Measurements from ENCODE around the gene DGKG. TPM values are rescaled to one million over a fixed set of nuclear protein-coding genes. Genes with fewer than 3 reads are reported as not detected.

Gene DGKG
- polyA plus RNA-seq, 2 of the 4 experiments (the other 2 are of a cell fraction), result 11.5 to 13.3 TPM

DNA sequence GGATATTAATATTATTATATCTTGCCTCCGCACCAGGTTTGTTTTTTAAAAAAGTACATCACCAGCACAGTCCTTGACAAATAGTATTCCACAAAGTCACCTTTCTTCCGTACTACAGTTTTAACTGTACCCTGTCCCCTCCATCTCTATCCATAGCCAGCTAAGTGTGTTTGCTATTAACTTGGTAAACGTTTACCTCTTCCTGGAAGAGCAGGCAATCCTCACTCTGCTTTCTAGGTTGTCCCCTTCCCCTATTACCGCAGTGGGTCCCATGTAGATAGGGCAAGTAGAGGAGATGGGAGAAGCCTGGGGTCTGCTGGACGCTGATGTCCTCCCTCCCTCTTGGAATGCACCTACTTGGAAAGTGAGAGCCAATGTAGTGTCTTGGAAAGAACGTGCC, 169.2 kb downstream of the DGKG start:
- Histone ChIP-seq H3K4me1 (no peaks in the 10 kb centered on the region), H3K27ac (no peak overlapping the region), H3K4me3 (no peak overlapping the region), H3K9me3 (no peaks in the 10 kb centered on the region), H3K4me2 (no peak overlapping the region)
- ChIA-PET POLR2A (no interaction called here), CTCF (no interaction called here)
- DNase-seq (ENCODE audit: low read depth in 1 of 2, low spot score in 1 of 2) (no peak), ATAC-seq (no peak), FAIRE-seq (no peak)
- no peak for TF ChIP-seq POLR2AphosphoS2 (conservative IDR thresholded peaks at IDR 0.05; ENCODE audit: low read length)
- no peak for TF ChIP-seq NFE2L2 (conservative IDR thresholded peaks at IDR 0.05; ENCODE audit: low read length)
- no peak for TF ChIP-seq HOXA7 (CRISPR knock-in tag; IDR thresholded peaks at IDR 0.05)
- no peak for TF ChIP-seq KDM1A (IDR thresholded peaks at IDR 0.05; ENCODE audit: low read depth)
- no peak for TF ChIP-seq HOXB13 (CRISPR knock-in tag; IDR thresholded peaks at IDR 0.05; ENCODE audit: low read depth)
- TF ChIP-seq, protein P1, sequence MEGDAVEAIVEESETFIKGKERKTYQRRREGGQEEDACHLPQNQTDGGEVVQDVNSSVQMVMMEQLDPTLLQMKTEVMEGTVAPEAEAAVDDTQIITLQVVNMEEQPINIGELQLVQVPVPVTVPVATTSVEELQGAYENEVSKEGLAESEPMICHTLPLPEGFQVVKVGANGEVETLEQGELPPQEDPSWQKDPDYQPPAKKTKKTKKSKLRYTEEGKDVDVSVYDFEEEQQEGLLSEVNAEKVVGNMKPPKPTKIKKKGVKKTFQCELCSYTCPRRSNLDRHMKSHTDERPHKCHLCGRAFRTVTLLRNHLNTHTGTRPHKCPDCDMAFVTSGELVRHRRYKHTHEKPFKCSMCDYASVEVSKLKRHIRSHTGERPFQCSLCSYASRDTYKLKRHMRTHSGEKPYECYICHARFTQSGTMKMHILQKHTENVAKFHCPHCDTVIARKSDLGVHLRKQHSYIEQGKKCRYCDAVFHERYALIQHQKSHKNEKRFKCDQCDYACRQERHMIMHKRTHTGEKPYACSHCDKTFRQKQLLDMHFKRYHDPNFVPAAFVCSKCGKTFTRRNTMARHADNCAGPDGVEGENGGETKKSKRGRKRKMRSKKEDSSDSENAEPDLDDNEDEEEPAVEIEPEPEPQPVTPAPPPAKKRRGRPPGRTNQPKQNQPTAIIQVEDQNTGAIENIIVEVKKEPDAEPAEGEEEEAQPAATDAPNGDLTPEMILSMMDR (IDR thresholded peaks at IDR 0.05), result no peak
- TF ChIP-seq BHLHE40 (IDR thresholded peaks at IDR 0.05; ENCODE audit: low read depth, low read length), result no peak
- TF ChIP-seq EHF (CRISPR knock-in tag; IDR thresholded peaks at IDR 0.05), result no peak
- TF ChIP-seq, protein P2, sequence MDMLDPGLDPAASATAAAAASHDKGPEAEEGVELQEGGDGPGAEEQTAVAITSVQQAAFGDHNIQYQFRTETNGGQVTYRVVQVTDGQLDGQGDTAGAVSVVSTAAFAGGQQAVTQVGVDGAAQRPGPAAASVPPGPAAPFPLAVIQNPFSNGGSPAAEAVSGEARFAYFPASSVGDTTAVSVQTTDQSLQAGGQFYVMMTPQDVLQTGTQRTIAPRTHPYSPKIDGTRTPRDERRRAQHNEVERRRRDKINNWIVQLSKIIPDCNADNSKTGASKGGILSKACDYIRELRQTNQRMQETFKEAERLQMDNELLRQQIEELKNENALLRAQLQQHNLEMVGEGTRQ (IDR thresholded peaks at IDR 0.05), result no peak
- no peak for TF ChIP-seq RNF2 (IDR thresholded peaks at IDR 0.05; ENCODE audit: borderline replicate concordance, low read depth)
- no peak for TF ChIP-seq EHMT2 (IDR thresholded peaks at IDR 0.05; ENCODE audit: low read depth)
- no peak for TF ChIP-seq RAD21 (conservative IDR thresholded peaks at IDR 0.05 in 1 of 2, IDR thresholded peaks at IDR 0.05 in 1 of 2)
- TF ChIP-seq FOSB (CRISPR knock-in tag; IDR thresholded peaks at IDR 0.05), result no peak
- no peak for TF ChIP-seq ZFP36 (IDR thresholded peaks at IDR 0.05; ENCODE audit: borderline replicate concordance, partially characterized antibody)
- no peak for TF ChIP-seq HOXB5 (CRISPR knock-in tag; IDR thresholded peaks at IDR 0.05)
- no peak for TF ChIP-seq CBX8 (IDR thresholded peaks at IDR 0.05)
- no peak for TF ChIP-seq PHF8 (IDR thresholded peaks at IDR 0.05; ENCODE audit: borderline replicate concordance, low read depth)
- TF ChIP-seq RARB (CRISPR knock-in tag; IDR thresholded peaks at IDR 0.05), result no peak
- no peak for TF ChIP-seq TFCP2L1 (CRISPR knock-in tag; IDR thresholded peaks at IDR 0.05)
- WGBS (ENCODE audit: missing lambda C conversion rate), result 93% methylated on average over 6 of the region's 6 CpGs

DNA sequence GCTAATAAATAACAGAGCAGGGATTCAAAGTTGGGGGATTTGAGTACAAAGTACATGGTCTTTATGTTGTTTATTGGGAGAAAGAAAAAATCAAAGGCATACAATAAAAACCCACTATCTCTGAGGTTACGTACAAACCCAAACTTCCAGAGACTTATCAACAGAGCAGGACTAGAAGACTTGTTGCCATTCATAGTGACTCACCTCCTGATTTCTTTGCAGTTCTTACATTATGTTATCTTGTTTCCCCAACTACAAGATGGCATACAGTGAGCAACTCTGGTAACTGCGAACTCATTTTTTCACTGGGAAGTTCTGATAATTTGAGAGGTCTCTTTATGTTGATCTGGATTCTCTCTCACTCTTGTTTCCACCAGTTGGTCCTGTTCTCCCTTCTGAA, 172.5 kb downstream of the DGKG start:
- Histone ChIP-seq H3K27ac (no peak overlapping the region), H3K4me3 (no peak overlapping the region), H3K4me1 (no peaks in the 10 kb centered on the region), H3K9me3 (no peaks in the 10 kb centered on the region), H3K4me2 (no peak overlapping the region)
- ChIA-PET POLR2A (no interaction called here), CTCF (no interaction called here)
- WGBS (ENCODE audit: missing lambda C conversion rate), result 87% methylated on average over 2 of the region's 2 CpGs
- TF ChIP-seq TFCP2L1 (CRISPR knock-in tag; IDR thresholded peaks at IDR 0.05) (no peak), CHD4 (IDR thresholded peaks at IDR 0.05; ENCODE audit: borderline replicate concordance) (no peak), ZNF302 (CRISPR knock-in tag; IDR thresholded peaks at IDR 0.05) (no peak), SMC3 (IDR thresholded peaks at IDR 0.05) (no peak), HOXB5 (CRISPR knock-in tag; IDR thresholded peaks at IDR 0.05) (no peak), RNF2 (IDR thresholded peaks at IDR 0.05; ENCODE audit: borderline replicate concordance, low read depth) (no peak)
- TF ChIP-seq, protein P3, sequence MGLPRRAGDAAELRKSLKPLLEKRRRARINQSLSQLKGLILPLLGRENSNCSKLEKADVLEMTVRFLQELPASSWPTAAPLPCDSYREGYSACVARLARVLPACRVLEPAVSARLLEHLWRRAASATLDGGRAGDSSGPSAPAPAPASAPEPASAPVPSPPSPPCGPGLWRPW (IDR thresholded peaks at IDR 0.05), result no peak
- ATAC-seq (no peak; a peak in 1 of 6 replicates), DNase-seq (ENCODE audit: low read depth in 1 of 2, low spot score in 1 of 2) (no peak), FAIRE-seq (no peak)

Measured in A549 (cell line).